SU-DHL-6 (cell line): Measurements from ENCODE around the gene CNN2.

Experiments used
- H2AFZ ChIP-seq: fragments of 200-600 bp; sonication (generic); 2 replicates; pipeline ENCODE4 v1.6.1; 2014; ENCODE audit warnings: low read depth, mild to moderate bottlenecking, moderate library complexity, mixed read lengths, antibody characterized with exemption, low read length; ENCODE audit not compliant: severe bottlenecking
- H3F3A ChIP-seq: fragments of 200-600 bp; shearing (Covaris generic); 2 replicates; pipeline ENCODE4 v1.6.0; 2016; ENCODE audit warnings: antibody characterized with exemption, mild to moderate bottlenecking; ENCODE audit not compliant: insufficient read depth
- H3K27ac ChIP-seq: fragments of 200-600 bp; sonication (generic); 2 replicates; pipeline ENCODE4 v1.5.1; 2016; ENCODE audit warnings: low read depth, mild to moderate bottlenecking, low read length, moderate library complexity, mixed read lengths
- H3K27me3 ChIP-seq: fragments of 200-600 bp; sonication (generic), shearing (Covaris generic); 2 replicates; pipeline ENCODE4 v1.6.0; 2014; ENCODE audit warnings: mild to moderate bottlenecking, low read length
- H3K36me3 ChIP-seq: fragments of 200-600 bp; sonication (generic); 2 replicates; pipeline ENCODE4 v1.6.1; 2014; ENCODE audit warnings: mild to moderate bottlenecking, low read length, mixed read lengths
- H3K4me2 ChIP-seq: fragments of 300-600, 200-600 bp; shearing (Covaris generic), sonication (generic); 2 replicates; pipeline ENCODE4 v1.6.0; 2014; ENCODE audit warnings: low read length, low read depth, mild to moderate bottlenecking; ENCODE audit not compliant: poor library complexity, severe bottlenecking
- H3K4me3 ChIP-seq: fragments of 200-600 bp; sonication (generic); 2 replicates; pipeline ENCODE4 v1.5.1; 2014; ENCODE audit warnings: antibody characterized with exemption, low read length, mild to moderate bottlenecking, mixed read lengths; ENCODE audit not compliant: insufficient read depth, poor library complexity, severe bottlenecking
- H3K79me2 ChIP-seq: fragments of 200-600 bp; sonication (generic); 2 replicates; pipeline ENCODE4 v1.6.1; 2014; ENCODE audit warnings: mild to moderate bottlenecking, low read length, moderate library complexity; ENCODE audit not compliant: insufficient read depth
- H3K9ac ChIP-seq: fragments of 200-600 bp; sonication (generic); 2 replicates; pipeline ENCODE4 v1.7.0; 2014; ENCODE audit warnings: mild to moderate bottlenecking, low read length
- H3K9me2 ChIP-seq: fragments of 200-600 bp; sonication (generic); replicated peaks from 2 replicates; pipeline ENCODE4 v1.6.1; 2014; ENCODE audit warnings: low read length; ENCODE audit not compliant: insufficient read depth
- H3K9me3 ChIP-seq: fragments of 200-600 bp; sonication (generic); 2 replicates; pipeline ENCODE4 v1.6.1; 2014; ENCODE audit warnings: low read length, mixed read lengths; ENCODE audit not compliant: insufficient read depth
- H4K20me1 ChIP-seq: fragments of 200-600 bp; sonication (generic); 2 replicates; pipeline ENCODE4 v1.6.1; 2014; ENCODE audit warnings: low read depth, mild to moderate bottlenecking, antibody characterized with exemption, low read length, moderate library complexity, mixed read lengths
- CTCF ChIP-seq: fragments of 200-600 bp; sonication (generic); IDR thresholded peaks from one replicate; pipeline ENCODE4 v1.5.1; 2017; ENCODE audit warnings: antibody characterized with exemption, mild to moderate bottlenecking, low read length, moderate library complexity; ENCODE audit not compliant: insufficient read depth, poor library complexity, severe bottlenecking
- EZH2phosphoT487 ChIP-seq: fragments of 200-600 bp; sonication (generic), shearing (Covaris generic); conservative IDR thresholded peaks from 2 replicates; pipeline ENCODE4 v1.6.1; 2018; ENCODE audit warnings: mild to moderate bottlenecking, antibody characterized with exemption, low read length, moderate library complexity, mixed read lengths

CNN2 gene

GRCh38 chr19:989381-990081, 36.9 kb upstream of the CNN2 start:
- Histone ChIP-seq H3K36me3 (no peaks in the 10 kb centered on the region), H3K9ac (no peak overlapping the region)

GRCh38 chr19:990119-990571, 36.3 kb upstream of the CNN2 start:
- no peak overlapping the region for H3K27ac ChIP-seq
- no peaks in the 10 kb centered on the region for H4K20me1 ChIP-seq
- no peaks in the 10 kb centered on the region for H3K36me3 ChIP-seq
- no peak overlapping the region for H3K4me2 ChIP-seq
- no peaks in the 10 kb centered on the region for H3F3A ChIP-seq
- TF ChIP-seq CTCF (no peak), EZH2phosphoT487 (no peak)
- H3K27me3 ChIP-seq: no peaks in the 10 kb centered on the region
- H3K79me2 ChIP-seq: no peaks in the 10 kb centered on the region
- H3K9ac ChIP-seq: no peak overlapping the region
- H3K4me3 ChIP-seq: no peak overlapping the region
- H3K9me2 ChIP-seq: no peaks in the 10 kb centered on the region
- no peak overlapping the region for H2AFZ ChIP-seq
- H3K9me3 ChIP-seq: no peaks in the 10 kb centered on the region

More at GRCh38 chr19:989381-990081, 36.9 kb upstream of the CNN2 start:
- H3K79me2 ChIP-seq: 0 out of 2 replicates have a peak, but pooled peaks cover 3% of the 10 kb centered on the region
- H4K20me1 ChIP-seq: no peaks in the 10 kb centered on the region
- no peaks in the 10 kb centered on the region for H3K27me3 ChIP-seq
- H3K27ac ChIP-seq: no peak overlapping the region
- H2AFZ ChIP-seq: no peak overlapping the region
- H3F3A ChIP-seq: no peaks in the 10 kb centered on the region
- H3K9me3 ChIP-seq: no peaks in the 10 kb centered on the region
- no peak overlapping the region for H3K4me3 ChIP-seq
- H3K4me2 ChIP-seq: no peak overlapping the region
- TF ChIP-seq EZH2phosphoT487: no peak
- no peak for TF ChIP-seq CTCF
- H3K9me2 ChIP-seq: no peaks in the 10 kb centered on the region

- no peaks in the 10 kb centered on the region for H4K20me1 ChIP-seq
- H3K9me3 ChIP-seq: no peaks in the 10 kb centered on the region
- no peaks in the 10 kb centered on the region for H3K27me3 ChIP-seq
- H2AFZ ChIP-seq: no peak overlapping the region
- H3K27ac ChIP-seq: no peak overlapping the region
- no peak overlapping the region for H3K4me3 ChIP-seq
- H3K36me3 ChIP-seq: no peaks in the 10 kb centered on the region
- no peak overlapping the region for H3K4me2 ChIP-seq
- H3K79me2 ChIP-seq: no peaks in the 10 kb centered on the region
- no peaks in the 10 kb centered on the region for H3K9me2 ChIP-seq
- no peak overlapping the region for H3K9ac ChIP-seq
- TF ChIP-seq EZH2phosphoT487 (no peak), CTCF (no peak)
- no peaks in the 10 kb centered on the region for H3F3A ChIP-seq
Measured at GRCh38 chr19:990746-991145, 35.7 kb upstream of the CNN2 start.
